H4 (cell line): Measurements from ENCODE around the gene SRL. TPM values are rescaled to one million over a fixed set of nuclear protein-coding genes. Genes with fewer than 3 reads are reported as not detected.
"Not testable (repeated sequence)": the region's sequence is repeated elsewhere in the genome, so short reads cannot be mapped to it uniquely, and the experiment has no call there.

ENCODE experiments used
- DNase-seq: peaks from one replicate; pipeline ENCODE4 v3.0.0-alpha.2; 2015; ENCODE audit warnings: low spot score
- total RNA-seq: library from RNA; depleted of rRNA; stranded (reverse); fragments of >200 nt; shearing (Covaris generic); gene quantifications from 2 replicates; pipeline ENCODE4 v1.2.3, GENCODE V29; 2014

The SRL gene
- total RNA-seq, 1 experiment from 2014 or later, result not detected

- no peak for DNase-seq
These were observed 19.8 kb upstream of the SRL start for GRCh38 chr16:4261557-4262172.

- no peak for DNase-seq
These were observed 18.5 kb upstream of the SRL start for GRCh38 chr16:4260360-4260759.

GRCh38 chr16:4257646-4258556 lies 16.0 kb upstream of the SRL start:
- DNase-seq, result no peak

GRCh38 chr16:4253394-4254150 lies 11.7 kb upstream of the SRL start:
- DNase-seq, result peak; percentile 97

DNA sequence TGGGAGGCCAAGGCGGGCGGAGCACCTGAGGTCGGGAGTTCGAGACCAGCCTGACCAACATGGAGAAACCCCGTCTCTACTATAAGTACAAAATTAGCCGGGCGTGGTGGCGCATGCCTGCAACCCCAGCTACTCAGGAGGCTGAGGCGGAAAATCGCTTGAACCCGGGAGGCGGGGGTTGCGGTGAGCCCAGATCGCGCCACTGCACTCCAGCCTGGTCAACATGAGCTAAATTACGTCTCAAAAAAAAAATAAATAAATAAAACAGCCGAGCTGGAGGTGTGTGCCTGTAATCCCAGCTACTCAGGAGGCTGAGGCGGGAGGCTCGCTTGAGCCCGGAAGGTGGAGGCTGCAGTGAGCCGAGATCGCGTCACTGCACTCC lies 11.1 kb upstream of the SRL start:
- not testable (repeated sequence) for DNase-seq

DNA sequence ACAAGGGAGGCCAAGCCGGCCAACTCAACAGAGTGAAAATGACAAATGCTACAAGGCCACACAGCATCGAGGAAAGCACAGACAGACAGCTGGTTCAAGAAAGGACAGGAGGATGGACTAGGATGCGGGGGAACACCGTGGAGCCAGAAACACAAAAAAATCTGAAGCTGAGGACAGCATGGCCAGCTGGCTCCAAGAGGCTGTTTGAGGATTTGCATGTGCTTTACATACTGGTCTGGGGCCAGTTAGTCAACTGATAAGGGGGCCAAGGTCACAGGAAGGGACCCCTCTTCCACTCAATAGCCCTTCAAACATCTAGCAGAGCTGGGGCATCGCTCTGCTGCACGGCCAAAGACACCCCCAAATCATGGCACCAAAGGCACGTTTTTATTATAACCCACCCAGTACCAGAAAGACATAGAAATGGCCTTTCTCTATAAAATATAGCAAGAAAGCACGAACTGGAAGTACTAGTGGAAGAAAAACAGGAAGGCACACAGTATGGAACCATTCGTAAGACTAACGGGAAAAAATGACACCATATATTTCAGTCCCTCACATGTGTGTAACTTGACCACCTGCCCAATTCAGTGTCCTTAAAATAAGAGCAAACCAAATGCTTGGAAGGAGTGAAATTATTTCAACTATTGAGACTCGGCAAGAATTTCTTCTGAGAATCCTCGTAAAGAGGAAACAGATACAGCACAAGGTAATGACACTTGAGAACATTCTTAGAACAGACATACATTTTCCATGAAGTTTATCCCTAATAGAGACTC lies 7.8 kb upstream of the SRL start:
- no peak for DNase-seq

GRCh38 chr16:4247460-4247784 lies 5.5 kb upstream of the SRL start:
- no peak for DNase-seq

- no peak for DNase-seq
These were observed 5.0 kb upstream of the SRL start for GRCh38 chr16:4246777-4247459.

DNA sequence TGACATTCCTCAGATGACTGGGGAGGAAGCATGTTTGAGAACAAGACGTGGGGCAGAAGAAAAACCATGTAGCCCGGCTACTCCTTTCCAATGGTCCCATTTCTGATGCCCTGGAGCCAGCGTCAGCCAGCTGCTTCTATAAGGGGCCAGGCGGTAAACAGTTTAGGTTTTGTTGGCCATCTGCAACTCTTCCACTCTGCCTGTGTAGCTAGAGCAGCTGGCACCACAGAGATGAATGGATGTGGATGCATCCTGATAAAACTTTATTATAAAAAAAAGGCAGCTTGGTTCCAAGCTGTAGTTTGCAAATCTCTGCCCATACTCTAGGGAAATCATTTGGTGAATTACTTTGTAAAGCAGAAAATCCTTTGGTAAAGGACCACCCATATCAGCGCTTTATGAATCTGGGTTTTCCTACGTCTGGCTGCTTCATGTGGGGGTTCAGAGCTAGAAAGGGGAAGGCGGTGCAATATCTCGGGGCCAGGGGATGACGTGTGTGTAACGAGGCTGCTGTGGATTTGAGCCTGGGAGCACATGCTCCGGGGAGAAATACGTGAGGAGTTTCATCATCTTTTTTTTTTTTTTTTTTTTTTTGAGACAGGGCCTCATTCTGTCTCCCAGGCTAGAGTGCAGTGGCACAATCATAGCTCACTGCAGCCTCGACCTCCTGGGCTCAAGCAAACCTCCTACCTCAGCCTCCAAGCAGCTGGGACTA lies 3.4 kb upstream of the SRL start:
- no peak for DNase-seq

GRCh38 chr16:4244254-4245076 lies 2.6 kb upstream of the SRL start:
- DNase-seq, result peak; percentile 49

GRCh38 chr16:4241258-4241927 lies 487 bp downstream of the SRL start:
- no peak for DNase-seq

DNA sequence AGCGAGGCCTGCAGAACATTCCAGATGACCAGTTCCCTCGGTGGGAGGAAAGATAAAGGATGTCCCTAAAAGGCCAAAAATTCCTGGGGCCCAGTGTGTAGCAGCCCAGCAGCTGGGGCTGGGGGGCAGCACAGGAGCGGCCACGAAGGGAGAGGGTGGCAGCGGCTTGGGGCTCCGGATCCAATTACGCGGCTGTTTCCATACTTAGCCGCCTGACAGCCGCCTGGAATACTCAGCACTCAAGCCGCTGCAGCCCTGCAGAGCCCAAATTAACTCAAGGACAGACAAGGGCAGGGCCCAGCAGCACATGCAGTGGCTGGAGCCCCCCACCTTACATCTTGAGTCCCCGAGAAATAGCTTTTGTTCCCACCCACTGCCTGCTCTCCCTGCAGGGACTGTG lies 1.3 kb downstream of the SRL start:
- DNase-seq, result no peak

DNA sequence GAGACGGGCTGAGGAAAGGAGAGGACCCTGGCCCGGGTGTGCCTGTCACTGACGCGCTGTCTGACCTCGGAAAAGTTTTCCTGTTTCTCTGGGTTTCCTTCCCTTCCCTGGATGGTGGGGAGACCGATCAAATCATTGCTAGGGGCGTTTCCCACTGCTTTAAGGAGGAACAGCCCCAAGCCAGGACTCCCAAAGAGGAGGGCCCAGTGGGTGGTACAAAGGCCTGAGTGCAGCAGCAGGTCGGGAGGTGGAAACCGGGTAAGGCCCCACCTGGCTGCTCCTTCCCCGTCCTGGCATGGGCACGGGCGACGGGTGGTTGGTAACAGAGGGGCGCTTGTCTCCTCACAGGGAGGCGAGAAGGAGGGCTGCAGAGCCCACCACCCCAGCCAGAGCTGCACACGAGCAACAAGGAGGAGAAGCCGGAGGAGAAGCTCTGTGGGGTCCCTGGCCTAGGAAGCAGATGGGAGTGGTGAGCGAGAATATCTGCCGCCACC lies 2.2 kb downstream of the SRL start:
- DNase-seq, result no peak

- no peak for DNase-seq
These were observed 2.9 kb downstream of the SRL start for GRCh38 chr16:4239020-4239419.

DNA sequence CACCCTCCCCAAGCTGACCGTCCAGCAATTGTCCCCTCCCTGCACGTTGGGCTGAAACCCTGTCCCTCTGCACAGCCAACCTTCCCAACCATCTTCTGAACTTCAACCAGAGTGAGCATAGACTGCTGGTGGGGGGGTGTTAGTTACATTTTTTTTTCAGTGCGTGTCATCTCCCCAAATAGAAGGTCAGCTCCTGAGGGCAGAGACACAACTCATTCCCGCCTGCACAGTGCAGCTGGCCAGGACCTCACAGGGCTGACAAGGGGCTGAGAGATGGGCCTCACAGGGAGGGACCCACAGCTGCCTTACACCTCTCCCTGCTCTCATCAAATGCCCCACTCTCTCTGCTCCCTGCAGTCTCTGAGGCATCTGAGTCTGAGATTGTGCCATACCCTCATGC lies 8.4 kb downstream of the SRL start:
- DNase-seq, result no peak

DNA sequence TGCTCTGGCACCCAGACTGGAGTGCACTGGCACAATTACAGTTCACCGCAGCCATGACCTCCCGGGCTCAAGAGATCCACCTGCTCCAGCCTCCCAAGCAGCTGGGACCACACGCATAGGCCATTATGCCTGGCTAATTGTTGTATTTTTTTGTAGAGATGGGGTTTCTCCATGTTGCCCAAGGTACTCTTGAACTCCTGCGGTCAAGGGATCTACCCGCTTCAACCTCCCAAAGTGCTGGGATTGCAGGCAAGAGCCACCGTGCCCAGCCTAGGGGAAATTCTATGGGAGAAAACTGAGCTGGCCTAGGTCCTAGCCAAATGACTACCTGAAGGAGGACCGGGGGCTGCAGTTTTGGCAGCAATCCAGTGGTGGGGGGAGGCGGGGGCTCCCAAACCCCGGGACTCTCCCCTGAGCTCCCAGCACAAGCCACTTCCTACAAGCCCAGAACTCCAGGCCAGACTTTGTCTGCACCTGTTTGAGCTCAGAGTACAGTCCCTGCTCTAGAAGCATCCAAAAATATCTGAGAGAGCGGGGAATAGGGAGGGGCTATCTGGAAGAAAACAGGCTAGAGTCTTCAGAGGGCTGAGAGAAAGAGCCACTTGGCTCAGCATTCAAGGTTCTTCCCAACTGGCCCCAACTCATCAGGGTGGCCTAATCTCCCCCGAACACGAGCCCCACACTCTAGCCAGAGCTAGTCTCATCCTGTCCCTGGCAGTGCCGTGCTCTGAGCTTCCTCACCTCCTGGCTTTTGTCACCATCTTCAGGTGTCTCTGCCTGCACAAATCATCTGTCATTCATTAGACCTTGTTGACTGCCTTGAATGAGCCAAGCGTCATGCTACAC lies 9.1 kb downstream of the SRL start:
- no peak for DNase-seq

- DNase-seq, result no peak
These were observed 10.0 kb downstream of the SRL start for GRCh38 chr16:4231886-4232285.

- DNase-seq, result no peak
These were observed 10.5 kb downstream of the SRL start for GRCh38 chr16:4231367-4231766.
